H9 (cell line): ENCODE data around the gene KRT24. TPM values are rescaled to one million over a fixed set of nuclear protein-coding genes. Genes with fewer than 3 reads are reported as not detected.

ENCODE experiments used
- DNase-seq: peaks from one replicate; pipeline ENCODE4 v3.0.0-alpha.2; 2017
- H2AFZ ChIP-seq: one replicate; pipeline ENCODE4 v1.6.1; 2013; ENCODE audit warnings: mild to moderate bottlenecking, low read length, control low read depth, moderate library complexity
- H2AK5ac ChIP-seq: 2 replicates; pipeline ENCODE4 v1.6.1; 2013; ENCODE audit warnings: low read length, control low read depth, mixed read lengths; ENCODE audit not compliant: insufficient read length
- H2BK120ac ChIP-seq: one replicate; pipeline ENCODE4 v1.6.1; 2013; ENCODE audit warnings: low read depth, mild to moderate bottlenecking, low read length, control low read depth, inconsistent platforms; ENCODE audit not compliant: poor library complexity, severe bottlenecking
- H2BK12ac ChIP-seq: 2 replicates; pipeline ENCODE4 v1.6.1; 2013; ENCODE audit warnings: low read length, control low read depth, mixed read lengths, low read depth; ENCODE audit not compliant: insufficient read length
- H2BK15ac ChIP-seq: 2 replicates; pipeline ENCODE4 v1.6.1; 2013; ENCODE audit warnings: low read depth, low read length, control low read depth
- H2BK20ac ChIP-seq: one replicate; pipeline ENCODE4 v1.6.1; 2013; ENCODE audit warnings: low read depth, mild to moderate bottlenecking, low read length, control low read depth, inconsistent platforms; ENCODE audit not compliant: poor library complexity, severe bottlenecking
- H2BK5ac ChIP-seq: 2 replicates; pipeline ENCODE4 v1.6.1; 2013; ENCODE audit warnings: low read length, control low read depth, mixed read lengths; ENCODE audit not compliant: insufficient read length
- H3K14ac ChIP-seq: 2 replicates; pipeline ENCODE4 v1.6.1; 2013; ENCODE audit warnings: low read length, control low read depth; ENCODE audit not compliant: insufficient read depth
- H3K18ac ChIP-seq: 2 replicates; pipeline ENCODE4 v1.6.1; 2013; ENCODE audit warnings: low read depth, mild to moderate bottlenecking, mixed read lengths, low read length, control low read depth; ENCODE audit not compliant: insufficient read length
- H3K23ac ChIP-seq: 2 replicates; pipeline ENCODE4 v1.6.1; 2013; ENCODE audit warnings: low read length, control low read depth, mixed read lengths, low read depth; ENCODE audit not compliant: insufficient read length
- H3K23me2 ChIP-seq: 2 replicates; pipeline ENCODE4 v1.6.1; 2013; ENCODE audit warnings: low read depth, mild to moderate bottlenecking, mixed read lengths, low read length, control low read depth; ENCODE audit not compliant: insufficient read length, poor library complexity, severe bottlenecking
- H3K27ac ChIP-seq: 2 replicates; pipeline ENCODE4 v1.5.1; 2013; ENCODE audit warnings: low read length, control low read depth, mixed read lengths, low read depth; ENCODE audit not compliant: insufficient read length
- H3K27me3 ChIP-seq: 2 replicates; pipeline ENCODE4 v1.6.1; 2013; ENCODE audit warnings: low read length, control low read depth, inconsistent platforms; ENCODE audit not compliant: insufficient read depth
- H3K4ac ChIP-seq: 2 replicates; pipeline ENCODE4 v1.6.1; 2013; ENCODE audit warnings: low read depth, mild to moderate bottlenecking, control low read depth, inconsistent platforms, low read length, moderate library complexity
- H3K4me1 ChIP-seq: 2 replicates; pipeline ENCODE4 v1.6.1; 2013; ENCODE audit warnings: low read length, control low read depth, inconsistent platforms; ENCODE audit not compliant: insufficient read depth
- H3K4me2 ChIP-seq: 2 replicates; pipeline ENCODE4 v1.6.1; 2013; ENCODE audit warnings: low read length, control low read depth, mixed read lengths; ENCODE audit not compliant: insufficient read length, insufficient read depth
- H3K56ac ChIP-seq: 2 replicates; pipeline ENCODE4 v1.6.1; 2013; ENCODE audit warnings: low read depth, mild to moderate bottlenecking, mixed read lengths, low read length, control low read depth; ENCODE audit not compliant: insufficient read length
- H3K79me1 ChIP-seq: 2 replicates; pipeline ENCODE4 v1.6.1; 2013; ENCODE audit warnings: low read depth, mild to moderate bottlenecking, moderate library complexity, low read length, control low read depth, inconsistent platforms; ENCODE audit not compliant: insufficient read depth, poor library complexity, severe bottlenecking
- H3K79me2 ChIP-seq: 2 replicates; pipeline ENCODE4 v1.6.1; 2013; ENCODE audit warnings: low read length, control low read depth, inconsistent platforms; ENCODE audit not compliant: insufficient read depth
- H3K9ac ChIP-seq: 2 replicates; pipeline ENCODE4 v1.6.1; 2013; ENCODE audit warnings: low read length, control low read depth, mixed read lengths; ENCODE audit not compliant: insufficient read length; ENCODE audit errors: extremely low read depth
- H3K9me3 ChIP-seq: one replicate; pipeline ENCODE4 v1.6.1; 2013; ENCODE audit warnings: low read depth, low read length, inconsistent platforms; ENCODE audit not compliant: control insufficient read depth
- H3T11ph ChIP-seq: one replicate; pipeline ENCODE4 v1.6.1; 2013; ENCODE audit warnings: mild to moderate bottlenecking, low read length, control low read depth, inconsistent platforms
- H4K20me1 ChIP-seq: one replicate; pipeline ENCODE4 v1.6.1; 2013; ENCODE audit not compliant: control insufficient read depth, insufficient read length, insufficient read depth
- H4K5ac ChIP-seq: 2 replicates; pipeline ENCODE4 v1.6.1; 2013; ENCODE audit warnings: low read depth, mild to moderate bottlenecking, mixed read lengths, low read length, control low read depth; ENCODE audit not compliant: insufficient read length
- H4K8ac ChIP-seq: replicated peaks from 2 replicates; pipeline ENCODE4 v1.6.1; 2013; ENCODE audit warnings: low read length, control low read depth, mixed read lengths, low read depth; ENCODE audit not compliant: insufficient read length
- H4K91ac ChIP-seq: 2 replicates; pipeline ENCODE4 v1.6.1; 2013; ENCODE audit warnings: low read depth, mild to moderate bottlenecking, moderate library complexity, mixed read lengths, low read length, control low read depth; ENCODE audit not compliant: insufficient read length
- H3K27ac Mint-ChIP-seq, 3 experiments: 2 replicates in 2 of 3; 3 replicates in 1 of 3; pipeline ENCODE4 v1.8.0; 2020 to 2021; ENCODE audit warnings: mixed read lengths in 3 of 3, mild to moderate bottlenecking in 1 of 3, moderate library complexity in 1 of 3
- H3K27me3 Mint-ChIP-seq: 2 replicates; pipeline ENCODE4 v1.8.0; 2021; ENCODE audit warnings: low read depth, mild to moderate bottlenecking, moderate library complexity, mixed read lengths
- H3K36me3 Mint-ChIP-seq, 3 experiments: 2 replicates in 2 of 3; 3 replicates in 1 of 3; pipeline ENCODE4 v1.8.0; 2020 to 2021; ENCODE audit warnings: low read depth in 3 of 3, mixed read lengths in 3 of 3; ENCODE audit not compliant: insufficient read depth in 1 of 3
- H3K4me1 Mint-ChIP-seq, 2 experiments: 2 replicates each; pipeline ENCODE4 v1.8.0; 2020; ENCODE audit warnings: mixed read lengths in 2 of 2
- H3K4me3 Mint-ChIP-seq, 2 experiments: 2 replicates in 1 of 2; 3 replicates in 1 of 2; pipeline ENCODE4 v1.8.0; 2020 to 2021; ENCODE audit warnings: mild to moderate bottlenecking in 2 of 2, mixed read lengths in 2 of 2, moderate library complexity in 1 of 2
- H3K9me3 Mint-ChIP-seq, 2 experiments: 2 replicates in 1 of 2; 3 replicates in 1 of 2; pipeline ENCODE4 v1.8.0; 2020; ENCODE audit warnings: mild to moderate bottlenecking in 2 of 2, mixed read lengths in 2 of 2, moderate library complexity in 1 of 2
- CTCF ChIP-seq: fragments of 200-600 bp; sonication (generic); conservative IDR thresholded peaks from 3 replicates; pipeline ENCODE4 v1.8.0; 2021; ENCODE audit warnings: antibody characterized with exemption, mild to moderate bottlenecking
- total RNA-seq: library from RNA; stranded (reverse); gene quantifications from 2 replicates; pipeline ENCODE4 v1.2.1, GENCODE V29; 2021

Gene KRT24
- total RNA-seq, 1 experiment from 2014 or later, result not detected

- no peak overlapping the region for H3K4me2 ChIP-seq
- Mint-ChIP-seq H3K36me3 (no peaks in the 10 kb centered on the region), H3K4me1 (peaks cover 8 to 12% of the 10 kb centered on the region in 2 experiments), H3K27me3 (peaks cover 15% of the 10 kb centered on the region), H3K9me3 (no peaks in the 10 kb centered on the region), H3K4me3 (no peak overlapping the region), H3K27ac (no peak overlapping the region; a peak in 2 of 7 replicates)
- H3K27ac ChIP-seq, result no peak overlapping the region
- H3K79me1 ChIP-seq, result no peaks in the 10 kb centered on the region
- DNase-seq, result no peak
- peaks cover 2% of the 10 kb centered on the region; the same call in 1 of the 2 replicates for H3K4me1 ChIP-seq
- H3K23me2 ChIP-seq, result peaks cover 4% of the 10 kb centered on the region
- no peak overlapping the region for H4K5ac ChIP-seq
- no peak overlapping the region for H2BK12ac ChIP-seq
- H2AFZ ChIP-seq, result no peak overlapping the region
- H3K79me2 ChIP-seq, result no peaks in the 10 kb centered on the region
- no peak overlapping the region for H3K14ac ChIP-seq
- TF ChIP-seq CTCF, result no peak
- no peak overlapping the region for H3T11ph ChIP-seq
- H3K56ac ChIP-seq, result no peak overlapping the region
- H4K20me1 ChIP-seq, result no peaks in the 10 kb centered on the region
- no peak overlapping the region for H2BK5ac ChIP-seq
- no peak overlapping the region for H3K4ac ChIP-seq
- no peak overlapping the region for H2AK5ac ChIP-seq
- no peak overlapping the region for H2BK120ac ChIP-seq
- no peaks in the 10 kb centered on the region for H3K27me3 ChIP-seq
- no peak overlapping the region for H4K91ac ChIP-seq
- no peak overlapping the region for H3K23ac ChIP-seq
- no peak overlapping the region for H3K9ac ChIP-seq
- no peak overlapping the region for H2BK20ac ChIP-seq
- no peak overlapping the region for H3K18ac ChIP-seq
- no peak overlapping the region for H2BK15ac ChIP-seq
- H3K9me3 ChIP-seq, result no peaks in the 10 kb centered on the region
- H4K8ac ChIP-seq, result no peak overlapping the region
These were observed 37.2 kb downstream of the KRT24 start for GRCh38 chr17:40666331-40666730.
